ENCODE results near the gene IFNGR2. TPM values are rescaled to one million over a fixed set of nuclear protein-coding genes. Genes with fewer than 3 reads are reported as not detected.

IFNGR2 gene
- total and polyA plus RNA-seq, 2 of the 8 experiments (the other 6 are each of a cell fraction or from before 2014, with no cell fraction given), result 36.0 to 46.4 TPM

DNA sequence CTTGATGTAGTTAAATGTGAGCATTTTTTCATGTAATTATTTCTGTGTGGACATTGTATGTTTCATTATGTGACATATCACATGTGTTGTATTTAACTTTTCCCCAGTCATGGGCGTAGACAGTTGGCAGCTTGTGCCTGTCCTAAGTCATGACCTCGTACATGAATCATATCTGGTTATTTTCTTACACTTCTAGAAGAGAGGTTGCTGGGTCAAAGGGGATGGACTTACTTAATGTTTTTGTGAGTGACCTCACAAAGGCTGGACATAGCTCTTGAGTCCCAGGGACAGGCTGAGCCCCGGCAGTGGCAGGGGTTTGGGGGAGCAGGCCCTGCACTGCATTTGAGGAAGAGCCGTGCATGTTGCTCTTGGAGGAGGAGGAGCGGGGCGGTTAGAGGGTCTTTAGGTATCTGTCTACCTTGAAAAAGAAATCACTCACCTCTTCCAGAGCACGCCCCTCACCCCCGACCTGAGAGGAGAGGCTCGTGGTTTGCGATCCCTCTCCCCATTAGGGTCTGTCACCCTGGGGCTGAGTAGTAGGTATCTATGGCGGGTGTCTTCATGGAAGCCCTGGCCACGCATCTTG, 16.4 kb downstream of the IFNGR2 start:
- Histone ChIP-seq H2BK20ac (ENCODE audit: low read length) (no peak overlapping the region), H2AK5ac (ENCODE audit: low read depth, low read length) (no peak overlapping the region), H3K56ac (replicated peaks; ENCODE audit: insufficient read length, low read depth, low read length) (no peak overlapping the region), H3K4ac (replicated peaks; ENCODE audit: insufficient read length, low read depth, low read length) (no peak overlapping the region), H3K23ac (ENCODE audit: insufficient read length) (no peak overlapping the region), H4K8ac (ENCODE audit: extremely low read depth, insufficient read depth, low read length) (no peak overlapping the region), H2BK120ac (replicated peaks; ENCODE audit: low read depth, low read length) (no peak overlapping the region), H3K4me2 (ENCODE audit: insufficient read depth in 1 of 2, low read depth in 2 of 2, low read length in 2 of 2) (no peak overlapping the region), H2BK5ac (ENCODE audit: low read depth, low read length) (no peak overlapping the region), H2BK12ac (ENCODE audit: low read depth, low read length) (no peak overlapping the region), H3K23me2 (ENCODE audit: low read depth, low read length) (no peaks in the 10 kb centered on the region), H3K79me2 (ENCODE audit: control insufficient read depth in 1 of 2, insufficient read depth in 2 of 2, low read length in 2 of 2) (peaks cover 0 to 12% of the 10 kb centered on the region in 2 experiments; a peak in 2 of 4 replicates), H3K27me3 (replicated peaks in 1 of 4; ENCODE audit: control insufficient read depth in 3 of 4, extremely low read depth in 1 of 4, insufficient read depth in 3 of 4, low read length in 3 of 4) (no peaks in the 10 kb centered on the region), H3K27ac (ENCODE audit: low read depth, low read length) (no peak overlapping the region), H4K91ac (replicated peaks; ENCODE audit: insufficient read length, low read length) (no peak overlapping the region), H3K9ac (replicated peaks in 1 of 4; ENCODE audit: extremely low read depth in 1 of 4, low read depth in 3 of 4, low read length in 3 of 4) (no peak overlapping the region), H2AFZ (ENCODE audit: low read length) (no peak overlapping the region), H3K36me3 (ENCODE audit: control insufficient read depth in 2 of 4, insufficient read depth in 4 of 4, low read length in 3 of 4) (peaks cover 5 to 27% (median 19%) of the 10 kb centered on the region in 4 experiments; a peak in 7 of 8 replicates), H3K18ac (ENCODE audit: extremely low read depth, low read length) (no peak overlapping the region), H3K9me3 (ENCODE audit: insufficient read depth in 2 of 2, low read depth in 1 of 2, low read length in 1 of 2) (no peaks in the 10 kb centered on the region), H3K4me3 (ENCODE audit: extremely low read depth in 1 of 4, insufficient read depth in 2 of 4, low read depth in 3 of 4, low read length in 4 of 4) (no peak overlapping the region), H3K79me1 (ENCODE audit: low read depth, low read length) (no peaks in the 10 kb centered on the region), H4K5ac (ENCODE audit: insufficient read length, low read depth, low read length) (no peak overlapping the region), H4K20me1 (replicated peaks in 1 of 2; ENCODE audit: control insufficient read depth in 1 of 2, insufficient read depth in 2 of 2, low read length in 2 of 2) (no peaks in the 10 kb centered on the region), H3K14ac (ENCODE audit: insufficient read length) (no peak overlapping the region), H3K4me1 (replicated peaks in 1 of 4; ENCODE audit: control insufficient read depth in 3 of 4, insufficient read depth in 4 of 4, low read length in 3 of 4) (no peaks in the 10 kb centered on the region), H2BK15ac (ENCODE audit: low read length) (no peak overlapping the region)
- WGBS, 2 experiments (ENCODE audit: extremely low coverage in 1 of 2, insufficient coverage in 1 of 2, insufficient read length in 1 of 2, insufficient replicate concordance in 2 of 2, low coverage in 1 of 2, low lambda C conversion rate in 2 of 2, missing lambda C conversion rate in 1 of 2), result 94% methylated on average over 11 of the region's 12 CpGs; no CpG with 5 or more reads in 1 of the 2 experiments
- FAIRE-seq (no peak), DNase-seq (ENCODE audit: low read depth in 1 of 2, low spot score in 2 of 2) (no peak)
- CTCF ChIA-PET (ENCODE audit: partially characterized antibody), result interaction anchor here (1.7 kb wide), 1 partner anchor 25 kb away, joined by 8 read pairs; no protein-coding TSS in a partner anchor
- POLR2A ChIA-PET (ENCODE audit: partially characterized antibody), result interaction anchor here (0.8 kb wide), 1 partner anchor 11 kb away, joined by 3 read pairs; no protein-coding TSS in a partner anchor
- TF ChIP-seq, protein P1, sequence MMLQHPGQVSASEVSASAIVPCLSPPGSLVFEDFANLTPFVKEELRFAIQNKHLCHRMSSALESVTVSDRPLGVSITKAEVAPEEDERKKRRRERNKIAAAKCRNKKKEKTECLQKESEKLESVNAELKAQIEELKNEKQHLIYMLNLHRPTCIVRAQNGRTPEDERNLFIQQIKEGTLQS (IDR thresholded peaks at IDR 0.05; ENCODE audit: insufficient read depth, low read depth, low read length), result no peak
- TF ChIP-seq RXRA (IDR thresholded peaks at IDR 0.05; ENCODE audit: insufficient read depth, low read depth, low read length) (no peak), KDM1A (IDR thresholded peaks at IDR 0.05; ENCODE audit: borderline replicate concordance, low read length) (no peak), EZH2 (IDR thresholded peaks at IDR 0.05; ENCODE audit: low read depth, low read length, severe bottlenecking) (no peak), E2F6 (IDR thresholded peaks at IDR 0.05) (no peak), YY1 (IDR thresholded peaks at IDR 0.05; ENCODE audit: low read depth, low read length) (no peak), MAFK (IDR thresholded peaks at IDR 0.05; ENCODE audit: low read depth, low read length) (no peak), HDAC2 (IDR thresholded peaks at IDR 0.05; ENCODE audit: borderline replicate concordance in 1 of 2, low read depth in 2 of 2, low read length in 2 of 2) (no peak), BRCA1 (IDR thresholded peaks at IDR 0.05; ENCODE audit: low read depth, low read length) (no peak), USF2 (IDR thresholded peaks at IDR 0.05; ENCODE audit: low read length) (no peak)
